ENCODE data around the gene CARD10. TPM values are rescaled to one million over a fixed set of nuclear protein-coding genes. Genes with fewer than 3 reads are reported as not detected.

Gene CARD10
- total RNA-seq, 4 donors from 2014 or later = 4.0 to 14.0 (median 9.9) TPM

DNA sequence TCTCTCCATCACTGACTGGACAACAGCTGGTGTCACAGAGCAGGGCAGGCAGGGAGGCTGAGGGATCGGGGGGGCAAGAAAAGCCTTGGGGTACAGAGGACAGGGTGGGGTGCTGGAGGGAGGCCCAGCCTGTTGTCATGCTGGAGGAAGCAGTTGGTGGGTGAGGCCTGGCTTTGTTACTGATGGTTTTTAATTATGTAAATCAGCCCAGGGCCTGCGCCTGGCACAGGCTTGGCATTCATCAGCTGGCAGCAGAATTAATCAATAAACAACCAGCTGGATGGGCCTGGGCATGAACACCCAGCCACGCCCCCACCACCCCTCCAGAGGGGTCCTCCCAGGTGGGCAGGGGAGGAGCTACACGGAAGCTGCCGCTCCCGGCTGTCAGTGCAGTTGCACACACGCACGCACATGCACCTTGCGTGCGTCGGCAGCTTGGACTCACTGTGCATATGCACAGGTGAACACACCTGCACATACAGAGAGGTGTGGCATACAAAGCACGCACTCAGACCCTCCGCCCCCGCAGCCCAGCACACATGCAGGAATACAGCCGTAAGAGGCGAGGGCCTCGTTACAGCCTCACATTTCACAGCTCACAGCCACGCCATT, 70.6 kb downstream of the CARD10 start:
- ATAC-seq = no peak
- no peaks in the 10 kb centered on the region for H3K4me1 ChIP-seq
- H3K4me3 ChIP-seq = no peak overlapping the region
- no peak overlapping the region for H3K27ac ChIP-seq
- WGBS, 2 donors (ENCODE audit: low coverage in 1 of 2) = 59% methylated on average over 4 of the region's 18 CpGs; no CpG with 5 or more reads in 1 of the 2 donors
- H3K9me3 ChIP-seq = peaks cover 0 to 18% (median 0%) of the 10 kb centered on the region in 3 donors
- no peak for TF ChIP-seq POLR2A (IDR thresholded peaks at IDR 0.05)
- TF ChIP-seq, protein P1, sequence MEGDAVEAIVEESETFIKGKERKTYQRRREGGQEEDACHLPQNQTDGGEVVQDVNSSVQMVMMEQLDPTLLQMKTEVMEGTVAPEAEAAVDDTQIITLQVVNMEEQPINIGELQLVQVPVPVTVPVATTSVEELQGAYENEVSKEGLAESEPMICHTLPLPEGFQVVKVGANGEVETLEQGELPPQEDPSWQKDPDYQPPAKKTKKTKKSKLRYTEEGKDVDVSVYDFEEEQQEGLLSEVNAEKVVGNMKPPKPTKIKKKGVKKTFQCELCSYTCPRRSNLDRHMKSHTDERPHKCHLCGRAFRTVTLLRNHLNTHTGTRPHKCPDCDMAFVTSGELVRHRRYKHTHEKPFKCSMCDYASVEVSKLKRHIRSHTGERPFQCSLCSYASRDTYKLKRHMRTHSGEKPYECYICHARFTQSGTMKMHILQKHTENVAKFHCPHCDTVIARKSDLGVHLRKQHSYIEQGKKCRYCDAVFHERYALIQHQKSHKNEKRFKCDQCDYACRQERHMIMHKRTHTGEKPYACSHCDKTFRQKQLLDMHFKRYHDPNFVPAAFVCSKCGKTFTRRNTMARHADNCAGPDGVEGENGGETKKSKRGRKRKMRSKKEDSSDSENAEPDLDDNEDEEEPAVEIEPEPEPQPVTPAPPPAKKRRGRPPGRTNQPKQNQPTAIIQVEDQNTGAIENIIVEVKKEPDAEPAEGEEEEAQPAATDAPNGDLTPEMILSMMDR (IDR thresholded peaks at IDR 0.05) = no peak
- no peak for TF ChIP-seq POLR2AphosphoS5 (IDR thresholded peaks at IDR 0.05)
- no peak for TF ChIP-seq EP300 (IDR thresholded peaks at IDR 0.05)
- H3K36me3 ChIP-seq = no peaks in the 10 kb centered on the region
- peaks cover 86% of the 10 kb centered on the region for H3K27me3 ChIP-seq

DNA sequence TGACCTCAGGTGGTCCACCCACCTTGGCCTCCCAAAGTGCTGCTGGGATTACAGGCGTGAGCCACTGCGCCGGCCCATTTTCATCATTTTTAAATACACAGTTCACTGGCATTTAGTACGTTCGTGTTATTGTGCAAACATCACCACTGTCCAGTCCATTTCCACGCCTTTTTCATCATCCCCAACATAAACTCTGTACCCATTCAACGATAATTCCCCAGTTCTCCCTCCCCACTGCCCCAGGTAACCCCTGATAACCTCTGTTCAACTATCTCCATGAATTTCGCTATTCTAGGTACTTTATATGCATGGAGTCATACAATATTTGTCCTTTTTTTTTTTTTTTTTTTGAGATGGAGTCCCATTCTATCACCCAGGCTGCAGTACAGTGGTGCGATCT, 73.7 kb downstream of the CARD10 start:
- 60 to 65% methylated on average over 3 to 8 of the region's 9 CpGs for WGBS, 2 donors (ENCODE audit: low coverage in 1 of 2)
- ATAC-seq = no peak
- H3K27ac ChIP-seq = no peak overlapping the region
- H3K4me3 ChIP-seq = no peak overlapping the region
- H3K9me3 ChIP-seq = peaks cover 0 to 13% (median 0%) of the 10 kb centered on the region in 3 donors
- H3K27me3 ChIP-seq = peaks cover 86% of the 10 kb centered on the region
- TF ChIP-seq EP300 (IDR thresholded peaks at IDR 0.05) (no peak), POLR2A (IDR thresholded peaks at IDR 0.05) (no peak), POLR2AphosphoS5 (IDR thresholded peaks at IDR 0.05) (no peak)
- TF ChIP-seq, protein P1 (IDR thresholded peaks at IDR 0.05) = no peak
- no peaks in the 10 kb centered on the region for H3K36me3 ChIP-seq
- no peaks in the 10 kb centered on the region for H3K4me1 ChIP-seq

DNA sequence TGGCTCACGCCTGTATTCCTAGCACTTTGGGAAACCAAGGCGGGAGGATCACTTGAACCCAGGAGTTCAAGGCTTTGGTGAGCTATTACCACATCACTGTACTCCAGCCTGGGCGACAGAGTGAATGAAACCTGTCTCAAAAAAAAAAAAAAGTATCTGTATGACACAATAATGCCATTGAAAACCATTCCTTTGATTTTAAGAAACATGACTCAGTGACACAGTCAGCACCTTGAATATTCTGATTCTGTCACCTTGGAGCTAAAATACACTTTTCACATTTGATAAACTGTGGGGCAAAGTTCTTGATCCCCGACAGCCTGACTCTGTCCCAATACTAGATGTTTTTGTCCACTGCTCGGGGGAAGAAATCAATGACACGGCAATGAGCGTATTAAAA, 75.2 kb downstream of the CARD10 start:
- H3K9me3 ChIP-seq = peaks cover 0 to 18% (median 0%) of the 10 kb centered on the region in 3 donors
- H3K27ac ChIP-seq = no peak overlapping the region
- TF ChIP-seq POLR2A (IDR thresholded peaks at IDR 0.05) = no peak
- no peak for TF ChIP-seq POLR2AphosphoS5 (IDR thresholded peaks at IDR 0.05)
- TF ChIP-seq EP300 (IDR thresholded peaks at IDR 0.05) = no peak
- TF ChIP-seq, protein P1 (IDR thresholded peaks at IDR 0.05) = no peak
- H3K4me3 ChIP-seq = no peak overlapping the region
- no peak for ATAC-seq
- 50 to 69% methylated on average over 1 to 5 of the region's 7 CpGs for WGBS, 2 donors (ENCODE audit: low coverage in 1 of 2)
- H3K36me3 ChIP-seq = no peaks in the 10 kb centered on the region
- H3K4me1 ChIP-seq = no peaks in the 10 kb centered on the region
- peaks cover 86% of the 10 kb centered on the region for H3K27me3 ChIP-seq

DNA sequence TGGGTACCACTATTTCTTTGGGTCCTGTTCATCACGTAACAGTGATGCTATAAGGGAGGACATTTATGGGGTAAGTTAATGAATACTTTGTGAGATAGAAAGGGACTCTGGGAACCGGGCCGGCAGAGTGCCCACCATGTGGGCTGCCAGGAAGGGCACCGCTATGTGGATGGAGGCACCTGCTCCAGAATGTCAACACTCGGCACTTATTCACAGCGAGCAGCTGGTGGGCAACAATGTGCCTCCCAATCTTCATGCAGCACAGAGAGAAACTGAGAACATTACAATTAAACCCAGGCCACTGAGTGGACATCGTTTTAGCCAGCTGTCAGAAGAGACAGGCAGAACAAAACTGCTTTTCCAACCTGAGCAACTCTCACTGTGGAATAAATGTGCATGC, 76.1 kb downstream of the CARD10 start:
- TF ChIP-seq POLR2AphosphoS5 (IDR thresholded peaks at IDR 0.05) (no peak), POLR2A (IDR thresholded peaks at IDR 0.05) (no peak), EP300 (IDR thresholded peaks at IDR 0.05) (no peak)
- TF ChIP-seq, protein P1 (IDR thresholded peaks at IDR 0.05) = no peak
- Histone ChIP-seq H3K27me3 (peaks cover 86% of the 10 kb centered on the region), H3K4me1 (no peaks in the 10 kb centered on the region), H3K27ac (no peak overlapping the region), H3K4me3 (no peak overlapping the region), H3K9me3 (peaks cover 0 to 18% (median 0%) of the 10 kb centered on the region in 3 donors), H3K36me3 (no peaks in the 10 kb centered on the region)
- no peak for ATAC-seq
- 55 to 79% methylated on average over 2 to 3 of the region's 7 CpGs for WGBS, 2 donors (ENCODE audit: low coverage in 1 of 2)

DNA sequence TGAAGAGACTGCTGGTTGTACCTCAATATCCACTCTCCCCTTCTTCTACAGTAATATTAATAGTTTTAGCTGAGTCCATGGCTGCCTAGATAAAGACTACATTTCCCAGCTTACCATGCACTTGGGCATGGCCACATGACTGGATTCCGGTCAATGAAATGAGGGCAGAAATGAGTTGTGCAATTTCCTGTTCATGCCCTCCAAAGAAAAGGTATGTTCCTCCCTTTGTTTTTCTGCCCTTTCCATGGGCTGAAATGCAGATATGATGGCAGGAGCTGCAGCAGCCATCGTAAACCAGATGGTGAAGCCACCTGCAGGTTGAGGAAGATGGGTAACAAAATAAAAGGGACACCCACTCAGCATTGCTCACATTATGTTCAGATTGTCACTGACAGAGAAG, 76.7 kb downstream of the CARD10 start:
- WGBS, 2 donors (ENCODE audit: low coverage in 1 of 2) = 65% methylated on average over 2 of the region's 2 CpGs; no CpG with 5 or more reads in 1 of the 2 donors
- peaks cover 0 to 18% (median 0%) of the 10 kb centered on the region in 3 donors for H3K9me3 ChIP-seq
- no peak overlapping the region for H3K4me3 ChIP-seq
- no peaks in the 10 kb centered on the region for H3K4me1 ChIP-seq
- no peaks in the 10 kb centered on the region for H3K36me3 ChIP-seq
- no peak overlapping the region for H3K27ac ChIP-seq
- TF ChIP-seq, protein P1 (IDR thresholded peaks at IDR 0.05) = no peak
- TF ChIP-seq POLR2AphosphoS5 (IDR thresholded peaks at IDR 0.05) (no peak), EP300 (IDR thresholded peaks at IDR 0.05) (no peak), POLR2A (IDR thresholded peaks at IDR 0.05) (no peak)
- no peak for ATAC-seq
- H3K27me3 ChIP-seq = peaks cover 86% of the 10 kb centered on the region
